GM21786 (cell line): ENCODE measurements around the gene TMEM208.

Source experiments
- ATAC-seq: cut with Tn5 transposase; IDR thresholded peaks from one replicate; pipeline ENCODE4 v1.9.1; 2021; ENCODE audit not compliant: unreplicated experiment

Gene TMEM208

DNA sequence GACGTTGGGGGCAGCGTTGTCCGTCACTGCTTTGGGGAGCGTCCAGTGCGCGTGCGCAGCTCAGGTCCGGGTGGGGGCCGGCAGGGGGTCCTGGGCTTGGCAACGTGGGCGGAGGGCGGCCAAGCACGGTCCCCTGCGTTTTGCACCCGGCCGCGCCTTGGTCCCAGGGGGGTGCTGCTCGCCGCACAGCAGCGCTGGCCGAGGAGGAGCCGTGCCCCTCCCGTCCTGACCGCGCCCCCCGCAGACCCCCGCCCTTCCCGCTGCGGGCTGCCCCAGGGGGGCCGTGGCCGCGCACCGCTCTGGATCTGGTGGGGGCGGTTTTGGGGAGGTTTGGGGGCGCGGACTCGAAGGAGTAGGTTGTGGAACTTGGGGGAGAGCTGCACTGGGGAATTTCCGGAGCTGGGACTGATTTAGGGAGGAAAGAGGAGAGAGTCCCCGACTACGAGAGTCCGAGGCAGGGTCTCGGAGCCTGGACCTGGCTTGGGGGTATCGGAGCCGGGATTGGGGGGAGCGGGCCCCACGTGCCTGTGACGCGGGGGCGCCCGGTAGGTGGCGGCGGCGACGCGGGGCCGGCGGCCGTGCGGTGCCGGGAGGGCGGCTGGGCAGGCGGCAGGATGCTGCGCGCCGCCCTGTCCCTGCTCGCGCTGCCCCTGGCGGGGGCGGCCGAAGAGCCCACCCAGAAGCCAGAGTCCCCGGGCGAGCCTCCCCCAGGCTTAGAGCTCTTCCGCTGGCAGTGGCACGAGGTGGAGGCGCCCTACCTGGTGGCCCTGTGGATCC lies 21.7 kb downstream of the TMEM208 start, which contains the start of gene SLC9A5:
Gene SLC9A5 (plus strand): TSS at position 579 of the 777 bp plus-strand sequence. CDS start 36 bp downstream, at position 615.
- no peak for ATAC-seq

DNA sequence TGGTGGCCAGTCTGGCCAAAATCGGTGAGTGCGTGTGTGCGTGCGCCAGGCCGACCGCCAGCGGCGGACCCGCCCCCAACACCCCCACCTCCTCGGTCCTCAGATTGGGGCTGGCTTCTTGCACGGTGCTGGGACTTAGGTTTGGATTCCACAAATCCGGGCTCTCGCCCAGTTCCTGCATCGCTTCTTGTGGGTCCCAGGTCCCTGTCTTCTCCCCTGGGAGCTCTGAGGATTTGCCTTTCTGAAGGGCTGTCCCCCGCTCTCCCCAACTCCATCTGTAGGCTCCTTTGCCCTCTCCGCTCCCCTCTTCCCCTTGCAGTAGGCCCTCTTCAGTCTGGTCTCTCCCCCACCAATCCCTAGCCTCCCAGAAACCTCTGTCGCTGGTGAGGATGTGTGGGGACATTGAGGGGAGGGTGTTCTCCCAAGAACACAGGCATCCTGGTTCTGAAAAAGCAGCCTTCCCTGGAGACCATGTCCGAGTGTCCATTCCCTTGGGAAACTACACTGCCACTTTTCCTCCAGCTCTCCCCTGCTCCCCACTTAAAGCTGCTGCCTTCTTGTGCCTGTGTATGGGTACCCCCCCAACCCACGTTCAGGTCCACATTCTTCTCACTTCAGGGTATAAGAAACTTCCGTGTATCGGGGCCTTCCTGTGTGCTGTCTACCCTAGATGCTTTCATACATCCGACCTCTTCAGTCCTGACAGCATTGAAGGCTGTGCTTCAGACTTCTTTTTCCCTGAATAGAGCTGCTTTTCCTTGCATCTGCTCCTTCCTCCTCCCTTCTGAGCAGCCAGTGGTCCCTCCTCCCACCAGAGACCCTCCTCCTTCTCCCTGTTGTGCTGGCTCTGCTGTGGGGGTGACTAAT lies 22.5 kb downstream of the TMEM208 start:
- no peak for ATAC-seq

DNA sequence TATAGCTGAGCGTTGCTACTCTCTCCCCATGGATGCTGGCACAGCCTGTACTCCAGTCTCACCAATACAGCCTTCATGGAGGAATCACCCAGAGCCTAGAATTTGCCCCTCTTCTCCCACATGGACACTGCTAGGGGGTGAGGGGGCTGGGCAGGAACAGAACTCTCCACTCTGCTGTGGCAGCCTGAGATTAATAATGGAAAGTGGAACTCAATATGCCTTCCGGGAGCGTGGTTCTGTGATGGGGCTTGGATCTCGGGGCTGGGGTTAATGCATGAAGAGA lies 23.1 kb downstream of the TMEM208 start:
- ATAC-seq, result no peak

DNA sequence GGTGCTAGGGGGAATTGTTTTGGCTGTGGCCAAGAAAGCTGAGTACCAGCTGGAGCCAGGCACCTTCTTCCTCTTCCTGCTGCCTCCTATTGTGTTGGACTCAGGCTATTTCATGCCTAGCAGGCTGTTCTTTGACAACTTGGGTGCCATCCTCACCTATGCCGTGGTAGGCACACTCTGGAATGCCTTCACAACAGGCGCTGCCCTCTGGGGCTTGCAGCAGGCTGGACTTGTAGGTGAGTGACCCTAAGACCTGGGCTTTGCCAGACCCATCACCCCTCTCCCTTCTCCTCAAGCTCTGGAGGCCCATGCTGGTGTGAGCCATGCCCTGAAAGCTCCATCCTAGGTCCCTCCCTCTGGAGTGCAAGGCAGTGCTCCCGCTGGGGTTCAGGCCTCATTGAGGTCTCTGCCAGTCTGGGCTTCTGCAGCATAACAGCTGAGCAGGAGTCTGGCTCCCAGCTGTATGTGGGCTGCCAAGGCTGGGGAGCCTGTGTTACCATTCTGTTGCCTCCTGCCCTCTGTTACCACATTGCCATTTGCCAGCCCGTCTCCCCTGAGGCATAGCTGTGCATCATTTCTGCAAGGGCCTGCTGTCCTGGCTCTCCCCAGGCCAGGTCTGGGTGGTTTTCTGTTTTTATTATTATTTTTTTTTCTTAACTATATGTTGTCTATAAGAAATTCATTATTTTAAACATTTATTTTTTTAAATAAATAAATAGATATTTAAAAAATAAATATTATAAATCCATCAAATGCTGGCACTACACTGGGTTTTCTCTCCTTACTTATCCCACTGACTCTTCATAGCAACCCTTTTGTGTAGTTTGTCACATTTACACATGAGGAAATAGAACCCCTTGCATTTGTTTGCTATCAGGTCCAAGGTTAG lies 25.9 kb downstream of the TMEM208 start:
- no peak for ATAC-seq

DNA sequence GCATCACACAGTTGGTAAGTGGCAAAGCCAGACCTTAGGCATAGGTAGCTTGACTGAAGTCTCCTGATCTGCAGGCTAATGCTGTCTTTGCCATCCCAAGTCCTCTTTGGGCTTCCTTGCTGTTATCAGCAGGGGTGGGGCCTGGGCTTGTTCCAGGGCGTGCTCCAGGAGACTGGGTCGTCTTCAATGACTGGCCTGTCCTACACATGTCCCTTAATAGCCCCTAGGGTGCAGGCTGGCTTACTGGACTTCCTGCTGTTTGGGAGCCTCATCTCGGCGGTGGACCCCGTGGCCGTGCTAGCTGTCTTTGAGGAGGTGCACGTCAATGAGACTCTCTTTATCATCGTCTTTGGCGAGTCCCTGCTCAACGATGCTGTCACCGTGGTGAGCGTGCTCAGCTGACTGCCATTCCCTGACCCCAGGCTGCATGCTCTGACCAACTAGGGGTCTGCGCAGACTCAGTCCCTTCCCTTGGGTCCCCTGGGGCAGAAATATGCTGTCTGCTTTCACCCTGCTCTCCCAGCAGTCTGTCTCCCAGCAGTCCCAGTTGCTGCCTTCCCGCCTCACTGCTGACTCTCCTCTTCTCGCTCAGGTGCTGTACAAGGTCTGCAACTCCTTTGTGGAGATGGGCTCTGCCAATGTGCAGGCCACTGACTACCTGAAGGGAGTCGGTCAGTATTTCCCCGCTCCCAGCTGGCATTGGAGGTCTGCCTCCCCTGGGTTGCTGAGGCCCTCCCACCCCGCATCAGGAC lies 28.0 kb downstream of the TMEM208 start:
- no peak for ATAC-seq

DNA sequence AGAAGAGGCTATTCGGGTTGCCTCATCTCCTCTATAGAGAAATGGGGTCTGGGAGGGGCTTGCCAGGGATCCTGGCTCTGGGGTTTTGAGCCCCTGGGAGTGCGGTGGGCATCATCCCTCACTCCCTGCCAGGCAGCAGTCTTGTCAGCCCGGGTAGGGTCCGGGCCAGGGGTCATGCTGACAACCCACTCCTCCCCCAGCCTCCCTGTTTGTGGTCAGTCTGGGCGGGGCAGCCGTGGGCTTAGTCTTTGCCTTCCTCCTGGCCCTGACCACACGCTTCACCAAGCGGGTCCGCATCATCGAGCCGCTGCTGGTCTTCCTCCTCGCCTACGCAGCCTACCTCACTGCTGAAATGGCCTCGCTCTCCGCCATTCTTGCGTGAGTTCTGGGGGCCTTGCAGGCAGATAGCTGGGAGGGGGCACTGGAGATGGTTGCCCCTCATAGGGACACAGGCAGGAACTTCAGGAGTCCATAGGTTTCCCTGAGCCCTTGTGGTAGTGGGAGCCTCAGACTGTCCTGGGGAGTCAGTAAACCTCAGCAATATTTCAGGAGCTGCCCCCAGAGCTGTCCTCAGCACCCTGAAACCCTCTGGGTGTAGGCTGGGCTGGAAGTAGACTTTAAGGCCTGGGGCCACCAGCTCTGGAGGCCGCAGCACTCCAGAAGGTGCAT lies 28.8 kb downstream of the TMEM208 start:
- ATAC-seq, result no peak

DNA sequence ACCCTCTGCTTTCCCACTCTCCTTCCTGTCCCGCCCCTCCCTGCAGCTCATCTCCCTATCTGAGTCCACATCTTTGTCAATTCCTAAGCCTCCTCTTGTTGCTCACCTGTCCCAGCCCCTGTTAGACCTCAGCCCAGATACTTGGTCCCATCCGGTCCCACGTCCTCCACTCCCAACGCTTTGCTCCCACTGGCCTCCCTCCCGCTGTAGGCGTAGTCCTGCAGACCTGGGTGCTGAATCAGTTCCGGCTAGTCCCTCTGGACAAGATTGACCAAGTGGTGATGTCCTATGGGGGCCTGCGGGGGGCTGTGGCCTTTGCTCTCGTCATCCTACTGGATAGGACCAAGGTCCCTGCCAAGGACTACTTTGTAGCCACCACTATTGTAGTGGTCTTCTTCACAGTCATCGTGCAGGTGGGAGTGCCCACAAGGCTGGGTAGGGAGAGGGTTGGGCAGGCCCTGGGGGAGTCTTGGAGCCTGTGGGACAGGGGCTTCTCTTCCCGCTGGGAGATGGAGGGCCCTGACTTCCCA lies 29.8 kb downstream of the TMEM208 start:
- ATAC-seq, result no peak

DNA sequence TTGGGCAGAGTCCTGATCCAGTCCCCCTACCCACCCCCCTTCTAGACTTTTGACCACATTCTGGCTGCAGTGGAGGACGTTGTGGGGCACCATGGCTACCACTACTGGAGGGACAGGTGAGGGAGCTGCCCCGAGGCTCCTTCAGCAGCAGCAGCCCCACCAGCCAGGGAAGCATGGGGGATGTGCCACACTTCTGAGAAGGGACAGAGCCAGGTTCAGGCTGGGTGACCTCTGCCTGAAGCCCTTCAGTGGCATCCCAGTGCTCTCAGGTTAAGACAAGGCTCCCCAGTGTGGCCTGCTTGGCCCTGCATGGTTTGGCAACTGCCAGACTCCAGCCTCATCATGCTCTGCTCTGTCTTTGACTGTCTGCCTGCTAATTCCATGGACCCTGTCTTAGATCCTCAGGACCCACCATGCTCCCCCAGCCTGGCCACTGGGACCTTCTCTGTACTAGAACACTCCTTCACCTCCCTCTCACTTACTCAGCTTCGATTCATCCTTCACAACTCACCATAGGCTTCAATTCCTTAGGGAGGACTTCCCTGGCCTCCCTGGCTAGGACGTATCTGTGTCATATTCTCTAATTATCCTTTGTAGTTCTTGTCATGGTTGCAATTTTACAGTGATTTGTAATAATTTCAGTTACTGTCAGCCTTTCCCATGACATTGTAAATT lies 30.7 kb downstream of the TMEM208 start:
- ATAC-seq, result no peak

DNA sequence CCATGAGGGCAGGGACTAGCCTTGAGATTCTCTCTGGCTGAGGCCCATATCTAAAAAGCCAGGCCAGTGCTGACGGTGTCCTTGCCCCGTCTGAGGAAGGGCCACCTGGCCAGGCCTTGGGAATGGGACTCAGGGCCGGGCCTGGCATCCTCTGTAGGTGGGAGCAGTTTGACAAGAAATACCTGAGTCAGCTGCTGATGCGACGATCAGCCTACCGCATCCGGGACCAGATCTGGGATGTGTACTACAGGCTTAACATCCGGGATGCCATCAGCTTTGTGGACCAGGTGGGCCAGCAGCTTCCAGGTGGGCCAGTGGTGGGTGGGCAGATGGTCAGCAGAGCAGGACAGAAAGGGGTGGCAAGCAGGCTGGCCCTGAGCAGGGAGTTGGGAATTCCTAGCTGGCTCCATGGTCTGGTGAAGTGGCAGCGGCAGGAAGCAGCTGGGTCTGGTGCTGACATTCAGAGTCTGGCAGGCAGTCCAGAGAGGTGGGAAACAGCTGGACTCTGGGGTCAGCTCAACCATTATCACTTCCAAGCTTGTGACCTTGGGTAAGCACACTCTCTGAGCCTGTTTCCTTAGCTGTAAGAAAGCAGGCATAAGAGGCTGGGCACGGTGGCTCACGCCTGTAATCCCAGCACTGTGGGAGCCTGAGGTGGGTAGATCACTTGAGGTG lies 31.4 kb downstream of the TMEM208 start:
- no peak for ATAC-seq

DNA sequence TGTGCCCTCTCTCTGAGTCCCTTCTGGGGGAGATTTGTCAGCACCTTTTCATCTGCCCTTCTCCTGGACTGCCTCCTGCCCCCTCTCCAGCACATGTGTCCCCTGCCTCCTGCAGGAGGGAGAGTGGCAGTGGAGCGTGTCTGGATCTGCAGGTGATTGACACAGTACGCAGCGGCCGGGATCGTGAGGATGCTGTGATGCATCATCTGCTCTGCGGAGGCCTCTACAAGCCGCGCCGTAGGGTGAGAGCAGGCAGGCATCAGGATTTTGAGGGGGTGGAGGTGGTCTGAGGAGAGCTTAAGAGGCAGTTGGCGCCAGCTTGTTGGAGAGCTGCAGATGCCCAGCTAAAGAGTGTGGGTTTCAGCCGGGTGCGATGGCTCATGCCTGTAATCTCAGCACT lies 32.8 kb downstream of the TMEM208 start:
- no peak for ATAC-seq

DNA sequence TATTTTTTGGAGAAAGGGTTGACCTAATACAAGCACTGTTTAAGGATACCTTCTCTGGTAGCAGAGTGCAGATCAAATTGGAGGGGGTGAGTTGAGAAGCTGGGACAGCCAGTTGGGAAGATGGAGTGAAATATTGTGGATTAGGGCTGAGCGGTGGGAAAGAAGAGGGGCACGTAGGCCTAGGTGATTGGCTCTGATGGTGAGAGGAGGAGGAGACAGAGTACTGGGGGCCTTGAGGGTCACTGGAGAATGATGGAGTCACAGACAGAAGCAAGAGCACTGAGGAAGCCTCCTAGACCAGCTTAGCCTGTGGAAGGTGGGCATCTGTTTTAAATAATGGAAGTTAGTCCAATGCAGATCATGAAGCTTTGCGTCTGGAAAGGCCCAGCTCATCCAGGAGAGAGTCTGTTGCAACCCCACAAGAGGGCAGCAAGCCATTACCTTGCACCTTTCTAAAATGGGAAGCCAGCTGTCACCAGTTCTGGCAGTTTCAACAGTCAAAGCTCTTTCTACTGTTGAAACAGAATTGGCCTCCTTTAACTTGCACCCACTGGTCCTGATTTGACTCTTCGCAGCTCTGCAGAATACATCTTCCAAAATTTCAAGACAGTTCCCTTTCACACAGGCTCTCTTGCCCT lies 33.6 kb downstream of the TMEM208 start:
- ATAC-seq, result no peak

DNA sequence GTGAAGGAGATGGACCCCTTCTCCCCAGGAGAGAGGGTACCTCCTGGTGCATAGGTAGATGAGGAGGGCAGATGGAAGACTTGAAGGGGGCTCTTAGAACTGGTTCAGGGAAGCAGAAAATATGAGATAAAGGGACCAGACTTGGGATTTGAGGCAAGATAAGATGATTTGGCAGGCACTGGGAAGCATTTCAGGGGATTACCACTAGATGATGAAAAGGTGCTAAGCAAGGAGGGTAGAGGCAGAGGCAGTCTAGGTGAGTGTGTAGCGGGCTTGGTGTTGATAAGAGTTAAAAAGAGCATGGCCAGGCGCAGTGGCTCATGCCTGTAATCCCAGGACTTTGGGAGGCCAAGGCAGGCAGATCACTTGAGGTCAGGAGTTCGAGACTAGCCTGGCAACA lies 36.3 kb downstream of the TMEM208 start:
- ATAC-seq, result no peak

DNA sequence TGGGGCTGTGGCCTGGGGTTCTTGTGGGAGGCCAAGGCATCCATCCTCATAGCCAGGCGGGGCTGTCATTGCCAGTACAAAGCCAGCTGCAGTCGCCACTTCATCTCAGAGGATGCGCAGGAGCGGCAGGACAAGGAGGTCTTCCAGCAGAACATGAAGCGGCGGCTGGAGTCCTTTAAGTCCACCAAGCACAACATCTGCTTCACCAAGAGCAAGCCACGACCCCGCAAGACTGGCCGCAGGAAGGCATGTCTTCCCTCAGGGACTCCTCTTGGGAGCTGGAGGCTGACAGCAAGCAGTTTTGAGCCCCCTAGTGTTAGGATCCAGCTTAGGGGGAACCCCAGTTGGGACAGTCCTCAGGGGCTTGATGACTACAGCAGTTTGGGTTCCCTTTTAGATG lies 37.3 kb downstream of the TMEM208 start:
- no peak for ATAC-seq

DNA sequence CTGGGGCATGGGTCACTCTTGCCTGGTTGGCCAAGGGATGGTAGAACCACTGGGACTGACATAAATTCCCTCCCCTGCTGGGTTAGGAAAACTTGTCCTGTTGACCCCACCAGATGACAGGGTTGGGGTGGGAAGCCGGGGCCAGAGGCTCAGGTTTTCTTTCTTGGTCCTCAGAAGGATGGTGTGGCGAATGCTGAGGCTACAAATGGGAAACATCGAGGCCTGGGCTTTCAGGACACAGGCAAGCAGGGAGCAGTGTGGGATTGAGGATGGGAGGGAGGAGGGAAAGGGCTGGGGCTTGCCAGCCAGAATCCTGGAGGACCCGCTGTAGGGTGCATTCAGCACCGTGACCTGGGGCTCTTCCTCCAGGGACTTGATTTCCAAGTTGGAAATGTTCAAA lies 37.9 kb downstream of the TMEM208 start:
- ATAC-seq, result no peak

DNA sequence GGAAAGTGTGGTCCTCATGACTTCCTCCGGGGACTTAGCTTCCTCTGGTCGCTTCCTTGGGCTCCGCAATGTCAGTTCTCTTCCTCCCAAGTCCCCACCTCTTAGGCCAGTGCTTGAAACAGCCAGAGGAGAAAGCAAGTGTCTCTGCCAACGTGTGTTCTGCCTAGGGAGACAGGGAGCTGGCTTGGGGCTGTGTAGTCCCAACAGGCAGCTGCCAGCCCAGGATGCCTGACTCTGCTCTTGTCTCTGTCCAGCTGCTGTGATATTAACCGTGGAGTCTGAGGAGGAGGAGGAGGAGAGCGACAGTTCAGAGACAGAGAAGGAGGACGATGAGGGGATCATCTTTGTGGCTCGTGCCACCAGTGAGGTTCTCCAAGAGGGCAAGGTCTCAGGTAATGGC lies 38.9 kb downstream of the TMEM208 start:
- no peak for ATAC-seq

DNA sequence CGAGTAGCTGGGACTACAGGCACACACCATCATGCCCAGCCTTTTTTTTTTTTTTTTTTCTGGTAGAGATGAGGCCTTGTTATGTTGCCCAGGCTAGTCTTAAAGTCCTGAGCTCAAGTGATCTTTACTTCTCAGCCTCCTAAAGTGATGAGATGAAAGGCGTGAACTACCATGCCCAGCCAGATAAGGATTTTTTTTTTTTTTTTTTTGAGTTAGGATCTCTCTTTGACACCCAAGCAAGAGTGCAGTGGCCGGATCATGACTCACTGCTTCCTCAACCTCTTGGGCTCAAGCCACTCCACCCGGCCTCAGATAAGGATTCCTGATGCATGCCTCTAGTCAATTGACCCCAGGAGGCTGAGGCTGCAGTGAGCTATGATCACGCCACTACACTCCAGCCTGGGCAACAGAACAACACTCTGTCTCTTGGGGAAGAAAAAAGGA lies 41.2 kb downstream of the TMEM208 start:
- ATAC-seq, result no peak

DNA sequence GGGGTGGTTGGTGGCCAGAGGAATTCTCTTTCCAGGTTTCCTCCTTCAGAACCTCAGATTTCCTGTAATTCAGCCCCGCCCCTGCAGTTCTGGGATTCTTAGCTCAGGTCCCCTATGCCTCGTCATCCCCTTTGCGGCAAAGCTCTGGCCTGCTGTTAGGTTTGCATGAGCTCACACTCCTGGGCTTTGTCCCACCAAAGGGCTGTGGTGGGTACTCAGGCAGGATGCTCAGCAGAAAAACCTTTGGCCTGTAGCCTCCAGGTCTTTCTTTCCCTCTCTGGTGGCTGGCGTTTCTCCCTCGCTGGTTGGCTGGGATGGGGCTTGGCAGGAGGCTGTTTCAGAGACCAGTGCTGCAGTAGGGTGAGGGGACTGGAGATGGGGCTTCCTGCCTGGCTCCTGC lies 42.8 kb downstream of the TMEM208 start:
- no peak for ATAC-seq

DNA sequence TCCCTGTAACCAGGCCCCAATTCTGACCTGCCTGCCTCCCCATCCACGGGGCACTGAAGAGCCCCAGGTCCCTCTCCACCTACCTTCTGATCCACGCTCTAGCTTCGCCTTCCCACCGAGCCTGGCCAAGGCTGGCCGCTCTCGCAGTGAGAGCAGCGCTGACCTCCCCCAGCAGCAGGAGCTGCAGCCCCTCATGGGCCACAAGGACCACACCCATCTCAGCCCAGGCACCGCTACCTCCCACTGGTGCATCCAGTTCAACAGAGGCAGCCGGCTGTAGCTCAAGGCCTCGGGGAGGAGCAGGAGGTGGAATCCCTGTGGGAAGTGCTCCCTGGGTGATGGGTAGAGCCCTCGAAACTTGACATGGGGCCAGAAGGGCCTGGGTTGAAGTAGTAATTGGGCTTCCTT lies 44.0 kb downstream of the TMEM208 start:
- ATAC-seq, result no peak
